Nephron progenitor cell (in vitro differentiated cells): ENCODE data around the gene SF3B6.

ENCODE experiments used
- DNase-seq: peaks from one replicate; pipeline ENCODE4 v3.0.0; 2021
- H3K27ac Mint-ChIP-seq: 2 replicates; pipeline ENCODE4 v1.8.0; 2021; ENCODE audit warnings: mild to moderate bottlenecking, moderate library complexity, mixed read lengths
- H3K27me3 Mint-ChIP-seq: 2 replicates; pipeline ENCODE4 v1.8.0; 2021; ENCODE audit warnings: mild to moderate bottlenecking, low read depth, mixed read lengths; ENCODE audit not compliant: poor library complexity
- H3K36me3 Mint-ChIP-seq: 2 replicates; pipeline ENCODE4 v1.8.0; 2021; ENCODE audit warnings: low read depth, mixed read lengths
- H3K4me1 Mint-ChIP-seq: 2 replicates; pipeline ENCODE4 v1.8.0; 2021; ENCODE audit warnings: mixed read lengths
- H3K4me3 Mint-ChIP-seq: 2 replicates; pipeline ENCODE4 v1.8.0; 2021; ENCODE audit warnings: mild to moderate bottlenecking, moderate library complexity, mixed read lengths
- H3K9me3 Mint-ChIP-seq: 2 replicates; pipeline ENCODE4 v1.8.0; 2021; ENCODE audit warnings: mild to moderate bottlenecking, moderate library complexity, mixed read lengths
- TF ChIP-seq, protein P1 (sequence below): fragments of 200-600 bp; sonication (generic); IDR thresholded peaks from 2 replicates; pipeline ENCODE4 v1.5.0; 2021; ENCODE audit warnings: antibody characterized with exemption

Gene SF3B6

DNA sequence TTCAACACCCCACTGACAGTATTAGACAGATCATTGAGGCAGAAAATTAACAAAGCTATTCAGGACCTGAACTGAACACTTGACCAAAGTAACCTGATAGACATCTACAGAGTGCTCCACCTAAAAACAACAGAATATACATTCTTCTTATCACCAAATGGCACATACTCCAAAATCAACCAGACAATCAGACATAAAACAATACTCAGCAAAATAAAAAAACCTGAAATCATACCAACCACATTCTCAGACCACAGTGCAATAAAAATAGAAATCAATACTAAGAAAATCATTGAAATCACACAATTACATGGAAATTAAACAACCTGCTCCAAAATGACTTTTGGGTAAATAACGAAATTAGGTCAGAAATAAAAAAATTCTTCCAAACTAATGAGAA is 31.2 kb upstream of the SF3B6 start:
- H3K27me3 Mint-ChIP-seq = no peaks in the 10 kb centered on the region

GRCh38 chr2:24106786-24107185 is 30.7 kb upstream of the SF3B6 start:
- H3K4me3 Mint-ChIP-seq = no peak overlapping the region
- peaks cover 55% of the 10 kb centered on the region for H3K9me3 Mint-ChIP-seq
- peaks cover 13% of the 10 kb centered on the region for H3K4me1 Mint-ChIP-seq
- TF ChIP-seq, protein P1, sequence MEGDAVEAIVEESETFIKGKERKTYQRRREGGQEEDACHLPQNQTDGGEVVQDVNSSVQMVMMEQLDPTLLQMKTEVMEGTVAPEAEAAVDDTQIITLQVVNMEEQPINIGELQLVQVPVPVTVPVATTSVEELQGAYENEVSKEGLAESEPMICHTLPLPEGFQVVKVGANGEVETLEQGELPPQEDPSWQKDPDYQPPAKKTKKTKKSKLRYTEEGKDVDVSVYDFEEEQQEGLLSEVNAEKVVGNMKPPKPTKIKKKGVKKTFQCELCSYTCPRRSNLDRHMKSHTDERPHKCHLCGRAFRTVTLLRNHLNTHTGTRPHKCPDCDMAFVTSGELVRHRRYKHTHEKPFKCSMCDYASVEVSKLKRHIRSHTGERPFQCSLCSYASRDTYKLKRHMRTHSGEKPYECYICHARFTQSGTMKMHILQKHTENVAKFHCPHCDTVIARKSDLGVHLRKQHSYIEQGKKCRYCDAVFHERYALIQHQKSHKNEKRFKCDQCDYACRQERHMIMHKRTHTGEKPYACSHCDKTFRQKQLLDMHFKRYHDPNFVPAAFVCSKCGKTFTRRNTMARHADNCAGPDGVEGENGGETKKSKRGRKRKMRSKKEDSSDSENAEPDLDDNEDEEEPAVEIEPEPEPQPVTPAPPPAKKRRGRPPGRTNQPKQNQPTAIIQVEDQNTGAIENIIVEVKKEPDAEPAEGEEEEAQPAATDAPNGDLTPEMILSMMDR = no peak
- H3K27me3 Mint-ChIP-seq = no peaks in the 10 kb centered on the region
- peaks cover 50% of the 10 kb centered on the region for H3K36me3 Mint-ChIP-seq
- no peak overlapping the region for H3K27ac Mint-ChIP-seq
- no peak for DNase-seq

More for the DNA sequence above, 31.2 kb upstream of the SF3B6 start:
- Mint-ChIP-seq H3K4me1 (peaks cover 14% of the 10 kb centered on the region), H3K27ac (no peak overlapping the region), H3K4me3 (no peak overlapping the region), H3K9me3 (peaks cover 52% of the 10 kb centered on the region), H3K36me3 (peaks cover 45% of the 10 kb centered on the region)
- DNase-seq = no peak
- TF ChIP-seq, protein P1 = no peak

GRCh38 chr2:24105816-24106215 is 29.7 kb upstream of the SF3B6 start:
- TF ChIP-seq, protein P1 = no peak
- H3K4me3 Mint-ChIP-seq = no peak overlapping the region
- H3K27me3 Mint-ChIP-seq = no peaks in the 10 kb centered on the region

DNA sequence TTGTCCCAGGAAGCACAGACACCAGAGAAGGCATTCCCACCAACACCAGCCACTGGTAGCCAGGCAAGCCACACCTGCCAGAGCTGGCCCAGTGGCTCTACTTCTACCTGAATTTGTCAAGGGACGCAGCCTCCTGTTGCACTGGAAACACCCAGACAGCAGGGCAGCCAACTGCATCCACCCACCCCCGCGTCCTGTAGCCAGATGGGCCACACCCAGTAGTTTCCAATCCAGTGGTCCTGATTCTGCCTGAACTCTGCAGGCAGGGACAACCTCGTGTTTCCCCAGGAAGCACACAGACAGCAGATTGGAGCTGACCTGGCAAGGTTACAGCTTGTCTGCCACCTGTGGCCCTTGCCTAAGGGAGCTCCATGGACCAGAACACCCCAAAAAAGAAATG is 28.8 kb upstream of the SF3B6 start:
- Mint-ChIP-seq H3K27me3 (no peaks in the 10 kb centered on the region), H3K27ac (no peak overlapping the region), H3K4me1 (no peaks in the 10 kb centered on the region), H3K9me3 (peaks cover 67% of the 10 kb centered on the region), H3K4me3 (no peak overlapping the region), H3K36me3 (peaks cover 57% of the 10 kb centered on the region)
- TF ChIP-seq, protein P1 = no peak
- DNase-seq = no peak

More at GRCh38 chr2:24105816-24106215, 29.7 kb upstream of the SF3B6 start:
- H3K4me1 Mint-ChIP-seq = peaks cover 3% of the 10 kb centered on the region
- no peak for DNase-seq
- H3K27ac Mint-ChIP-seq = no peak overlapping the region
- H3K9me3 Mint-ChIP-seq = peaks cover 60% of the 10 kb centered on the region
- peaks cover 52% of the 10 kb centered on the region for H3K36me3 Mint-ChIP-seq

DNA sequence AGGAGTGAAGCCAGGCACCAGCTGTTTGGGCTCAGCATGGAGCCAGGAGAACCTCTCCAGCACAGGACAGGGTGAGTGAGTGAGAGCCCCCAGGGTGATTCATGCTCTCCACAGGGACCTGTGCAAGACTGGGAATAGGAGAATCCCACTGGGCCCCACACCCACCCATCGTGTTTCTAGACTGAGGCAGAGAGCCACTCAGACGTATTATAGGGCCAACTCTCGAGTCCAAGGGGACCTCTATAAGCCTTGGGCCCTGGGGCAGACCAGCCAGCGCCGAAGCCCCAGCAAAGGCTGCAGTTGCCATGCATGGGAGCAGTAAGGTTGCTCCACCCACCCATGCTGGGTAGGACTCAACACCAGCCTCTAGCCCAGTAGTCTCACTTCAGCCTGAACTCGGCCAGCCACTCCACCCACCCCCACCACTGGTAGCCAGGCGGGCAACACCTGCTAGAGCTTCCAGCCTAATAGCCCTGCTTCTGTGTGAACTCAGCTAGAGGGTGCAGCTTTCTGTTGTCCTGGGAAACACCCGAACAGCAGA is 28.1 kb upstream of the SF3B6 start:
- H3K36me3 Mint-ChIP-seq = peaks cover 62% of the 10 kb centered on the region
- peaks cover 67% of the 10 kb centered on the region for H3K9me3 Mint-ChIP-seq
- no peaks in the 10 kb centered on the region for H3K27me3 Mint-ChIP-seq
- DNase-seq = no peak
- H3K4me1 Mint-ChIP-seq = no peaks in the 10 kb centered on the region
- H3K27ac Mint-ChIP-seq = no peak overlapping the region
- H3K4me3 Mint-ChIP-seq = no peak overlapping the region
- TF ChIP-seq, protein P1 = no peak

- DNase-seq = no peak
- H3K4me1 Mint-ChIP-seq = no peaks in the 10 kb centered on the region
- H3K27me3 Mint-ChIP-seq = no peaks in the 10 kb centered on the region
- TF ChIP-seq, protein P1 = no peak
- no peak overlapping the region for H3K27ac Mint-ChIP-seq
- peaks cover 70% of the 10 kb centered on the region for H3K9me3 Mint-ChIP-seq
- H3K36me3 Mint-ChIP-seq = peaks cover 69% of the 10 kb centered on the region
- H3K4me3 Mint-ChIP-seq = no peak overlapping the region
These were observed 26.6 kb upstream of the SF3B6 start for GRCh38 chr2:24102677-24103076.
